Superior temporal gyrus (tissue), 1 donor: ENCODE measurements around the gene FBXO3.

Experiments
- DNase-seq: peaks from one replicate; pipeline ENCODE4 v3.0.0-alpha.2; 2016; ENCODE audit errors: extremely low spot score

FBXO3 gene

DNA sequence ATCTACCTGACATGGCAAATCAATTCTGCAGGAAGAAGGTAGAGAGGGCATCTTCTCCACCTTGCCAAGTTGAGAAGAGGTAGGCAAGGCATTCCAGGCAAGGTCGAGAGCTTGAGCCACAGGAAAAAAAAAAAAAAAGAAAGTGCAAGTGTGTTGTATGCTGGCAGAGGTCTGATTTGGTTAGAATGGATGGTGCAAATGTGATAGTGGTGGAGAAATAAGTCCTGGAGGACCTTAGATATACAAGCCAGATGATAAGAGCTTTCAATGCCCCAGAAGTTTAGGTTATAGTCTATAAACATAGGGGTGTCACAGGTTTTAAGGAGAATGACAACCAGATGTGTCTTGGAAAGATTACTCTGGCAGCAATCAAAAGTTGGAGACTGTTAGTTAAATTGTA lies 1.4 kb downstream of the FBXO3 start:
- no peak for DNase-seq

DNA sequence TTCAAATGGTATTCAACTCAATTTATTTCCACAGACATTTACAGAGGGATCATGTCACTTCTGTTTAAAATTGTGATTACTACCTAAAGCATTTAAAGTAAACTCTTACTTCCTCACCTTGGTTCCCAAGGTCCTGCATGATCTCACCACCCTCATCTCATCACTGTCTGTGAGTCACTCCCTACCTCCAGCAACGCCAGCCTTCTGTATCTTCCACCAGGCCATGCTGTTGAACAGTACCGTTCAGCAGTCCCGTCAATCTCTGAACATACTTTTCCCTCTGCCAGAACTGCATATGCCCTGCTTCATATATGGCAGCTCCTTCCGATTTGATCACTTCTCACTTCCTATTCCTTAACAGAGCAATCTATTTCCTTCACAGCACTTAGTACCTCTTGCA lies 2.0 kb downstream of the FBXO3 start:
- no peak for DNase-seq

DNA sequence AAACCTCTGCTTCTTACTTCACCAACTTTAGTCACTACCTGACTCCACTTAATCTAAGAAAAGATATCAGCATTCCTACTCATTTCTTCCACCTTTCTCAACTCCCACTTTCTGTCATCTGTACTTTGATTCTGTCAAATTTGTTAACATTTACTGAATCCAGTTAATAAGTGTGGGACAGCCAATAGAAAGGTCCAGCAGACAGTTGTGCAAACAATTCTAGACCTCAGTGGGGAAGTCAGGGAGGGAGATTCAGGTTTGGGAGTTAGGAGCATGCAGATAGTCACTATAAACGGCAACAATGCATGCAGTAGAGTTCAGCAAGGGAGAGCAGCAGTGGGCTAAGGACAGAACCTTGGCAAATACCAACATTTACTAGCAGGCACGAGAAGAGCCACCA lies 4.1 kb downstream of the FBXO3 start:
- no peak for DNase-seq

DNA sequence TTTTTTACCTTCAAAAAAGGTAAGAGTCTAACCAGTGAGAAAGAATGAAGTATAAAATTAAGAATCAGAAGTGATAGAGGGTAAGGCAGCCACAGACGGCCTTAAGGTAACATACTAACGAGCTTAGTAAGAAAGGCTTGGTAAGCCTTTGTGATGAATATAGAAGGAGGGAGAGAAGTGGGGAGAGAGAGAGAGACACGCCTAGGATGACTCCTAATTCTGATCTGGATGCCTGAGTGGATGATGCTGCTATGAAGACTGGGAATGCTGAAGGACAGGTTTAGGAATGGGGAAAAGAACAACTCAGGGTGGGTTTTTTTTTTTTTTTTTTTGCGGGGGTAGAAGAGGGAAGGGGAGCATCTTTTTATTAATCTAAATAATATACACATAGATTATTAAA lies 4.8 kb downstream of the FBXO3 start:
- DNase-seq, result no peak

DNA sequence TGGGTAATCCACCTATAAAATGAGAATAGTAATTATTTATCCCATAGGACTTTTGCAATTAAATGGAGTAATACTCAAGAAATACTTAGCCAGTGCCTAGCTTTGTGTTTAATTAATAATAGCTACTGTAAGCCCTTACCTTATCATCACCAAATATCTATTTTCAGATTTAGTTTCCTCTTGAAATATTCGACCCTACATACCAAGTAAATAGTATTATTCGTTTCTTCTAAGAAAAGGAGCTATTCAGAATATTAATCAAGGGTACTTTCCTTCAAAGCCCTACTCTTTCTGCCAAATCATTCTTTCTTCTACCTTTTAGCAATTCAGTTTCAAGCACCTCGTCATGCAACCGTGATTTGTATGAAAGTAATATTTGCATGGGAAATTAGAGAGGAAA lies 6.7 kb downstream of the FBXO3 start:
- no peak for DNase-seq

DNA sequence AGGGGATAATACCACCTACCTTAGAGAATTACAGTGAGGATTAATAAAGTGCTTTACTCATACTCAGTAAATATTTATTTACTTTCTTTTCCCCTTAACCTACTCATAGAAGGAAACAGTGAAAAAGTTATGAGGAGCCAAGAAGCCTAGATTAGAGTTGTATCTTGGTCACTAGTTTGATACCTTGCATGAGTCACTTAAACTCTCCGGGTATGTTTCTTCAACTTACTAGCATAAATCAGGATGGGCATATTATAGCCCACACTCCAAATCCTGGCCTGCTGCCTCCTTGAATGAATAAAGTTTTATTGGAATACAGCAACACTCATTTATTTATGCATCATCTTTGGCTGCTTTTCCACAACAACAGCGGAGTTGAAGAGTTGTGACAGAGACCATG lies 8.2 kb downstream of the FBXO3 start:
- no peak for DNase-seq

DNA sequence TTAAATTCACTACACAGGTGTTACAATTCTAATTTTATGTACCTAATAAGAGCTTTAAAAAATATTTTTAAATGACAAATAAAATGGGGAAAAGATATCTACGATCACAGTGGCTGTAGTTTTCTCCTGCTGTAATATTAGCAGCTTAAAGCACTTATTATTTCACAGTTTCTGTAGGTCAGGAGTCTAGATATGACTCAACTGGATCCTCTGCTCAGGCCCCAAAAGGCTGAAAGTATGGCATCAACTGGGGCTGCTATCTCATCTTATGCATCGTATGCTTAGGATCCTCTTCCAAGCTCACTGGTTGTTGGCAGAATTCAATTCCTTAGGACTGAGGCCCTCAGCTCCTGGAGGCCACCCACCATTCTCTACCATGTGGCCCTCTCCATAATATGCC lies 12.8 kb downstream of the FBXO3 start:
- DNase-seq, result no peak

DNA sequence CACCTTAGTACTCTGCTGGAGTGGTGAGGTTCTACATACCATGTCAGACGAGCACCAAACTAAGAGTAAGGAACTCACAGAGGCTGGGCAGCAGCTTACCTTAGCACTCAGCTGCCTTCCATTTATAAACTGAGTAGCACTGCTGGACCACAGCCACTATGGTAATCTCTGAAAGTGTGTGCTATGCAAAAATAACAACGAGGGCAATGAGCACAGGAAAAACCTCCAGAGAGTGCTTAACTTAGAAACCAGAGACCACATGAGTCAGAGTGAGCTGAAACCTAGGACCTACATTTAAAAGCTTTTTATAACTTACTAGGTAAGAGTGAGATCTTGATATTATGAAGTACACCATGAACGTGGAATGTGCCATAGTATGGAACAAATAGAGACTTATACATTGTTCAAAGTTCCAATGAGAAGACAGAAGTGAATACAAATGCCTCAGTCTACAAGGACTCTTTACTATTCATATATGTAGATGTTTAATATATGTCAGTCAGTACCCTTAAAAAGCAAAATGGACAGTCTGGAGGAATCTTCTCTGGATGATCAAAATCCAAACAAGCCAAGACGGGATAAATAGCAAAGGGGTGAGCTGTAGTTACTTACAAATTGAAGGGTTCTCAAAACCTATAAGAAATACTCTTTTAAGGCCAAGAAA lies 20.9 kb downstream of the FBXO3 start:
- peak; percentile 51 for DNase-seq

DNA sequence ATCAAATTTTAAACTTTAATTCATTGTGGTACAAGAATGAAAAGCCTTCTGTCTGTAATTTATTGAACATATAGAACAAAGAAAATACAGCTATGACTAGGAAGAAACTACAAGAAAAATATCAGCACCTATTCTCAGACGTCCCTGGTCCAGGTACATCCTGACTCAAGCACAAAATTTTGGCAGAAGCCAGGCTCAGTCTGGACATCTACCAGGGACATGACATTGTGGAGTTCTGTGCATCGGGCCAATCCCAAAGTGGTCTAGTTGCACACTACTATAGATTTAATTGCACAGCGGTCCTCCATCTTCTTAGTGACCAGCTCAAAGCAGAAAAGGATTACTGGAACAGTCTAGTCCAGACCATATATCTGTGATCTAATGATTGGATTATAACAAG lies 22.4 kb downstream of the FBXO3 start:
- DNase-seq, result no peak

DNA sequence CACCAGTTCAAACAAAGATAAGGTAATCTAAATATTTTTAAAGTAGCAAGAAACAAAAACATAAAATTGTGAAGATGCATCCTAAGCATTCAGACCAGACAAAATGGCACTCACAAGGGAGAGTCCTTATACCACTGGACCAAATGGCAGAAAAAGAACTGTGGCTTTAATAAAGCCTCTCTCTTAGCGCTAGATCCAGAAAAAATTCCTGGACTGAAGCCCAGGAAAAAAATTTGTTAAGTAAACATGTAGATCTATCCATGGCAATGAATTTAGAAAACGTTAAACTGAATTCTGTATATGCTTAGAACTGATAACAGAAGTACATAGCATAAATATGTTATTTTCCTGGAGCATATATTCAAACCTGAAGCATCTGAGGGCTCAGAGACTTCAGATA lies 26.3 kb downstream of the FBXO3 start:
- no peak for DNase-seq

DNA sequence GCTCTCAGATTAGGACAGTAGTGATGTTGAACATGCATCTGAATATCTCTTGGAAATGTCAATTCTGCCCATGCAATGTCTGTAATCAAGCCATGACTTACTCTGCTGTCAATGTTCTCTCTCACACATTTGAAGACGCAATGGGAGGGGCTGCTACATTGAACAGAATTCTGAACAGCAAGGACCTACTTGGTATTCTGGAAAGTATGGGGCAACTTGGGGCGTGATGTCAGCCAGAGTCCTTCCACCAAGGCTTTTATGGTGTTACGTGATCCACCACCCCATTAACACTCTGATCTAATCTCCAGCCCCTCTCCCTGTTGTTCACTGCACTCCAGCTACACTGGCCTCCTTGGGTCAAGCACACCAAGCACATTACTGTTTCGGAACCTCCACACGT lies 31.0 kb downstream of the FBXO3 start:
- no peak for DNase-seq

DNA sequence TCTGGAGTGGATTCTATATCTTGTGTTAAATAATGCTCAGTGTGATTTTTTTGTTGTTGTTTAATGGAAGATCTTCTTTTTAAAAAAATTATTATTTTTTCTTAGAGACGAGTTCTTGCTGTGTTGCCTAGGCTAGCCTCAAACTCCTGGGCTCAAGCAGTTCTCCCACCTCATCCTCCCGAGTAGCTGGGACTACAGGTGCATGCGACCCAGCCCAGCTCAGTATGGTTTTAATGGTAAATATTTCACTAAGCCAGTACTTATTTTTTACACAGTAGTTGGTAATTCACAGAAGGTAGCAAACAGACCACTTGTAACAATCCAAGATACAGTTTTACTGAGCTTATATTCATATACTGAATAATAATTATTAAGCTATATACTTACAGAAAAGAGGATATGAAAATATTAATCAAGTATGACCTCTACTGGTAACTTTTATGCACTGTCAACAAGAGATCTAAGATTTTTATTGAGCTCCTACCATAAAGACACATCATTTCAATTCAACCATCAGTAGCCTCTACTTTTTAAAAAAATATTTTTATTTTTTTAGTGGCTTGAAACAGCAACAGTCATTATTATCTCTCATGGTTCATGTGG lies 32.0 kb downstream of the FBXO3 start:
- peak; percentile 65 for DNase-seq

DNA sequence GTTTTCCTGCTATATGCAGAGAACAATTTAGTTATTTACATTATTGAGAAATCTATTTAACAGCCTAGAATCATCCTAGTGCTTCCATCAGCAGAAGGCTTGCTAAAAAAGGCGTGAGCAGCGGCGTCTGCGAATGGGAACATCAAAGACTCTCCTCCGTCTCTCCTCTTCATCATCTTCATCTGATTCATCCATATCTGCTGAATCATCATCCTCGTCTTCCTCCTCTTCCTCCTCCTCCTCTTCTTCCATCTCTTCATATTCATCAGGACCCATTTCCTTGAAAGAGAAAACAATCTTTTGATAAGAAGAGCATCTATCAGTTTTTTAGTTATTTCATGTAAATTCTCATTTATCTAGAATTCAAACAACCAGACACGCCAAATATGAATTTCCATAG lies 32.5 kb downstream of the FBXO3 start:
- no peak for DNase-seq

DNA sequence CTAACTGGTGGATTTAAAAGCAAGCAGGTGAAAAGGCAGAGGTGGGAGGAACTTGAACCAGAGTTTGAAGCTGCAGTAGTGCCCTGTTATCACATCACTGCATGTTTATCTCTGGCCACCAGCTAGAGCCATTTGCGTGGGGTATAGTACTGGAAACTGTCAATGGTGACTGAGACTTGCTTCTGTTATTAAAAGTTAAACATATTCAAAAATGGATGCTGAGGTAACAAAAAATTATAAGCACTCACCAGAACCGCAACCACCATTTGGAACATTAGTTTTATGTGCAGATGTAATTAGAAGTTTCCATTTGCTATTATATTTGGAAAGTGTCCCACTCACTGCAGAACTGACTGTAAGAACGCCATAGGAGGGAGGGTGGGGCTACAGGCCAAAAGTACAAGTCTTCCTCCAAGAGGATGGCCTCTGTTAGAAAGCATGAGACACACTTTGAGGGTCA lies 36.9 kb downstream of the FBXO3 start:
- no peak for DNase-seq

DNA sequence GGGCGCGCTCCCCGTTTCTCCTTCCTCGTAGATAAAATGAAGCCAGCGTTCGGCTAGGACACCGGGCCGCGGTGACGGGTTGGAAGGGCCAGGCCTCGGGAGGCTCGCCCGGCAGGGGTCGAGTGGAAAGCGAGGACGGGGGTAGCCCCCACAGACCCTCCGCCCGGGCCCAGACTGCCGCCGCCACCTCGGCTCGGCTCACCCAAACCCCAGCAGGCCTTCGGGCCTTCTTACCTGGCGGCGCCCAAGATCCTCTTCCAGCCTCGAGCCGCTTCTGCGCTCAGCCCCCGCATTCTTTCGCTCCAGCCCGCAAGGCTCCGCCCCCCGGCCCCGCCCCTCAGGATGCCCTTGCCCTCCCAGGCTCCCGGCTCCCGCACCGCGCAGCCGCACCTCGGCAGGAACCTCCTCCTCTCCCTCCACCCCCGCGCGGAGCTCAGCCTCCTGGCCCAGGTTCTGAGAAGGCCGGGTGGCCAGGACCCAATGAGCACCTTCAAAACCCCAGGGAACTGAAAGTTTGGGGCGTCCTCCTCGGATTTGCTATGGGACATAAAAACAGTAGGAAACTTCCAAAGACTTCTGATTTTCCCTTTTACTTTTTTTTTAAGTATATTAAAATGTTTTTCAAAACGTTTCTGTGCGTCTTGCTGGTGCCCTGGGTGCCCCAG lies 38.0 kb downstream of the FBXO3 start, which contains the start of gene CD59:
TSS of gene CD59 (minus strand) at position 276 of the 665 bp plus-strand sequence. CDS start 13,978 bp downstream, outside the sequence.
- DNase-seq, result peak; percentile 76

DNA sequence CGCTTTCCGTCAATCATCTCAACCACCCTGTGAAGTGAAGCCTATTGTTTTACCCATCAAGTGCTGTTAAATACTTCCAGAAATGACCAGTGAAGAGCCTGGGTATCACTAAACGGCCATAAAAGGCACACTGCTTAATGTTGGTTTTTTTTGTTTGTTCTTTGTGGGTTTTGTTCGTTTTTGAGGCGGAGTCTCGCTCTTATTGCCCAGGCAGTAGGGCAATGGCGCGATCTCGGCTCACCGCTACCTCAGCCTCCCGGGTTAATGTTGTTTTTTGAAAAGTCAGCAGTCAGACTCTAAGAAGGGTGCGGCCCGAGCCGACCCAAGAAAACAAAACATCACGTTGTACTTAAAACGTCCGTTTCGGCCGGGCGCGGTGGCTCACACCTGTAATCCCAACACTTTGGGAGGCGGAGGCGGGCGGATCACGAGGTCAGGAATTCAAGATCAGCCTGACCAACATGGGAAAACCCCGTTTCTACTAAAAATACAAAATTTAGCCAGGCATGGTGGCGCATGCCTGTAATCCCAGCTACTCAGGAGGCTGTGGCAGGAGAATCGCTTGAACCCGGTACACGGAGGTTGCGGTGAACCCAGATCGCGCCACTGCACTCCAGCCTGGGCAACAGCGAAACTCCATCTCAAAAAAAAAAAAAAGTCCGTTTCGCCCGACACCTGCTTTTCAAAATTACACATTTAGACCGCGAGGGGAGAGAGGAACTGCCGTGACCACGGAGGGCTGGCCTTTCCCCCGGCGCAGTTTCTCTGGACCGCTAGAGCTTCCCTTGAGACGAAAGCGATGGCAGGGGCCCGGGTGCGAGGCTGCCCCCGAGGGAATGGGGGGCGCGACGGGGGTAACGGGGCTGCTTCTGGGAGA lies 38.8 kb downstream of the FBXO3 start:
- DNase-seq, result no peak

DNA sequence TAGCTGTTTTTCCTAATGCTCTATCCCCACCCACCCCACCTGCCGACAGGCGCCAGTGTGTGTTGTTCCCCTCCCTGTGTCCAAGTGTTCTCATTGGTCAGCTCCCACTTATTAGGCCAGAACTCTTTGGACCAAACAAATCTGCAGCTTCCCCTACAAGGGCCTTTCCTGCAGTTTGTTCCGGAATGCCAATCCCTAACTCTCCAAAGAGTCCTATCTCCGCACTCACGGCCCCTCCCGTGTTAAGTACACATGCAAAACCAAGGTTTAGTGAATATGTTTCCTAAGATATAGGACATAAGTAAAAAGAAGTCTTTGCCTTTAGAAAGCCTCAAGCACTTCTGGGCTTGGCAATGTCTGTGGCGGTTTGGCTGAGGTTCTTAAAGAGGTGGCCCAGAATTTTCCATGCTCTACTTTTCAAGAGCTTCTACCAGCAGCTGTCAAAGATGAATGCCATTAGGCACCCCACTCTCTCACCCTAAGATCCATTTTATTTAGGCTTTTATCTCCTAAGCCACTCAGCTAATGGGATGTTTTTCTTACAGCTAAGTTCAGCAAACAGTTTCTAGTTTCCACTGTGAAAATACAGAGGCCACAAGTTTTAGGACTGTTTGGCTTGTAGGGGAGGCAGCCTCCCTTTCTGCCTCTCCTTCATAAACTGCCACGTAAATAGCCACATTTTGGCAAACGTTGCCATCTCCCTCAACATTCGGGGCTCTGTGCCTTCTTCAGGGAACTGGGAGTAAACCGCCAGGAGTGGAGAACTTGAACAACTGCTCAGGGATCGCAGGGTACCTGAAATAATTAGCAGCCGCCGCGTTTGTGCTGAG lies 39.7 kb downstream of the FBXO3 start:
- DNase-seq, result no peak

DNA sequence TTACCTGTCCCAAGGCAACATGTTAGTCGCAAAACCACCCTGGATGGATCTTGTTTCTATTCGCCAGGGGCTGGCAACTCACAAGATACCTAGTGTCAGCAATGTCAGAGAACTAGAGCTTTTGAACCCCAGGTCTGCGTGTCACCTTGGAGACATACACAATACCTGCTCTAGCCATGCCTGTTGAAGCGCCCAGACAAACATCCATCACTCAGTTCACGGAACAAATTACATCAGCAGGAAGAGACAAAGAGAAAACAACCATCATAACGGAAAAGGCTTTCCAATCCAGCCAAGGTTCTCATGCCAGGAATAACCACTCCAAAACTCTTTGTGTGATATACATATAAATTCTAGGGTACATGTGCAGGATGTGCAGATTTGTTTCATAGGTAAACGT lies 40.3 kb downstream of the FBXO3 start:
- no peak for DNase-seq

DNA sequence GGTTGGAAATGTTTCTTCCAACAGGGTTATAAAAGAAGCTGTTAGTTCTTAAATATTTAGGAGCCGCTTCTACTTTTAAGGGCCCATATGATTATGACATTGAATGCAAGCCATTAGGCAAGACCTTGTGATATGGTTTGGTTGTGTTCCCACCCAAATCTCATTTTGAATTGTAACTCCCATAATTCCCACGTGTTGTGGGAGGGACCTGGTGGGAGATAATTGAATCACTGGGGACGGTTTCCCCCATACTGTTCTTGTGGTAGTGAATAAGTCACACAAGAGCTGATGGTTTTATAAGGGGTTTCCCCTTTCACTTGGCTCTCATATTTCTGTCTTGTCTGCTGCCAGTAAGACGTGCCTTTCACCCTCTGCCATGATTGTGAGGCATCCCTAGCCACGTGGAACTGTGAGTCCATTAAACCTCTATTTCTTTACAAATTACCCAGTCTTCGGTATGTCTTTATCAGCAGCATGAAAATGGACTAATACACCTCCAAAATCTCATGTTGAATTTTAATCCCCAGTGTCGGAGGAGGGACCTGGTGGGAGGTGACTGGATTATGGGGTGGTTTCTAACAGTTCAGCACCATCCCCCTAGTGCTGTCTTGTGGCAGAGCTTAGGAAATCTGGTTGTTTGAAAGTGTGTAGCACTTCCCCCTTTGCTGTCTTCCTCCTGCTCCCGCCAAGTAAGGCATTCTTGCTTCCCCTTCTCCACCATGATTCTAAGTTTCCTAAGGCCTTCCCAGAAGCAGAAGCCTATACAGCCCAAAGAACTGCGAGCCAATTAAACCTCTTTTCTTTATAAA lies 42.4 kb downstream of the FBXO3 start:
- no peak for DNase-seq

DNA sequence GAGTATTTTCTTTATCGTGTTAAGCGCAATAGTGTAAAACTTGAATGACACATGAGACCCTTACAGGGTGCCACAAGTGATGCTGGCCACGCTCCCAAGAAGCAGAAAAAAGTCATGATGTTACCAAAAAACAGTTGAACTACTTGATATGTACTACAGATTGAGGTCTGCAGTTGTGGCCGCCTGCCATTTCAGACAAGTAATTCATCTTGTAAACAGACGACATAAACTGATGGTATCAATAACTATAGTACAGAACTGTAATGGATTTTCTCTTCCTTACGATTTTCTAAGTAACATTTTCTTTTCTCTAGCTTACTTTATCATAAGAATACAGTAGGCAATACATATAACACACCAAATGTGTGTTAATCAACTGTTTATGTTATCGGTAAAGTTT lies 43.6 kb downstream of the FBXO3 start:
- DNase-seq, result no peak
